Progenitor cell of endocrine pancreas (in vitro differentiated cells): ENCODE measurements around the gene GPD1L. TPM values are rescaled to one million over a fixed set of nuclear protein-coding genes. Genes with fewer than 3 reads are reported as not detected.

Experiments used
- DNase-seq: peaks from one replicate; pipeline ENCODE4 v3.0.0; 2021; ENCODE audit warnings: low spot score; ENCODE audit not compliant: unreplicated experiment
- H3K27ac Mint-ChIP-seq: 2 replicates; pipeline ENCODE4 v1.8.0; 2021; ENCODE audit warnings: mild to moderate bottlenecking, moderate library complexity, mixed read lengths
- H3K27me3 Mint-ChIP-seq: 2 replicates; pipeline ENCODE4 v1.8.0; 2021; ENCODE audit warnings: mixed read lengths
- H3K36me3 Mint-ChIP-seq: 2 replicates; pipeline ENCODE4 v1.8.0; 2022; ENCODE audit warnings: mixed read lengths; ENCODE audit not compliant: insufficient read depth
- H3K4me1 Mint-ChIP-seq: 2 replicates; pipeline ENCODE4 v1.8.0; 2021; ENCODE audit warnings: low read depth, mixed read lengths
- H3K4me3 Mint-ChIP-seq: 2 replicates; pipeline ENCODE4 v1.8.0; 2021; ENCODE audit warnings: low read depth, mild to moderate bottlenecking, moderate library complexity, mixed read lengths
- H3K9me3 Mint-ChIP-seq: 2 replicates; pipeline ENCODE4 v1.8.0; 2021; ENCODE audit warnings: low read depth, mixed read lengths
- CTCF ChIP-seq: fragments of 200-600 bp; sonication (generic); IDR thresholded peaks from one replicate; pipeline ENCODE4 v1.5.0; 2021; ENCODE audit warnings: antibody characterized with exemption, mild to moderate bottlenecking; ENCODE audit not compliant: unreplicated experiment
- total RNA-seq: library from RNA; stranded (reverse); gene quantifications from 2 replicates; pipeline ENCODE4 v1.2.1, GENCODE V29; 2021

The GPD1L gene
- total RNA-seq, 1 donor from 2014 or later, result 13.8 TPM

DNA sequence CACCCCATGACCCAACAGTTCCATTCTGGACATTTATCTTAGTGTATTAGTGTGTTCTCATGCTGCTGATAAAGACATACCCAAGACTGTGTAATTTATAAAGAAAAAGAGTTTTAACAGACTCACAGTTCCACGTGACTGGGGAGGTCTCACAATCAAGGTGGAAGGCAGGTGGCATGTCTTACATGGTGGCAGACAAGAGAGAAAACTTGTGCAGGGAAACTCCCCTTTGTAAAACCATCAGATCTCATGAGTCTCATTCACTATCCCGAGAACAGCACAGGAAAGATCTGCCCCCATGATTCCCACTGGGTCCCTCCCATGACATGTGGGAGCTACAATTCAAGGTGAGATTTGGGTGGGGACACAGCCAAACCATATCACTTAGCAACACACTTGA is 21.6 kb upstream of the GPD1L start:
- no peak for DNase-seq
- Mint-ChIP-seq H3K4me3 (no peak overlapping the region), H3K36me3 (peaks cover 3% of the 10 kb centered on the region), H3K27me3 (no peaks in the 10 kb centered on the region), H3K9me3 (peaks cover 15% of the 10 kb centered on the region), H3K4me1 (peaks cover 27% of the 10 kb centered on the region), H3K27ac (no peak overlapping the region)
- no peak for TF ChIP-seq CTCF

GRCh38 chr3:32086464-32086863 is 20.0 kb upstream of the GPD1L start:
- Mint-ChIP-seq H3K9me3 (peaks cover 11% of the 10 kb centered on the region), H3K27me3 (no peaks in the 10 kb centered on the region), H3K4me1 (peaks cover 22% of the 10 kb centered on the region), H3K36me3 (peaks cover 1% of the 10 kb centered on the region), H3K4me3 (no peak overlapping the region), H3K27ac (no peak overlapping the region)
- TF ChIP-seq CTCF, result no peak
- no peak for DNase-seq

GRCh38 chr3:32089476-32089875 is 16.9 kb upstream of the GPD1L start:
- no peak for DNase-seq
- Mint-ChIP-seq H3K27ac (no peak overlapping the region), H3K4me3 (no peak overlapping the region), H3K4me1 (no peaks in the 10 kb centered on the region), H3K9me3 (peaks cover 12% of the 10 kb centered on the region), H3K36me3 (no peaks in the 10 kb centered on the region), H3K27me3 (peaks cover 3% of the 10 kb centered on the region)
- no peak for TF ChIP-seq CTCF

DNA sequence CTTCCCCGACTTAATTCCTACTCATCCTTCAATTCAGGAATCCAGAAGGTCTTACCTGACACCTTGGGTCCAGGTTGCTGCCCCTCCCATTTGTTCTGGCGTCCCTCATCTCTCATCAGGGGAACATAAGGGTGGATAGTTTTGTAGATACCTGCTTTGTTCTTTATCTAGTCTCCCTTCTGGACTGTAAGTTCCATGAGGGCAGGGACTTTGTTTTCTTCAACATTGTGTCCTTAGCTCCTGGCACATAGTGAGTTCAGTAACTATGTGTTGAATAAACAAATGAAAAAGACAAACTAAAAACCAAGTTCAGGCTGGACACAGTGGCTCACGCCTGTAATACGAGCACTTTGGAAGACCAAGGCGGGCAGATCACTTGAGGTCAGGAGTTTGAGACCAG is 13.2 kb upstream of the GPD1L start:
- DNase-seq, result no peak
- peaks cover 2% of the 10 kb centered on the region for H3K4me1 Mint-ChIP-seq
- no peak overlapping the region for H3K27ac Mint-ChIP-seq

DNA sequence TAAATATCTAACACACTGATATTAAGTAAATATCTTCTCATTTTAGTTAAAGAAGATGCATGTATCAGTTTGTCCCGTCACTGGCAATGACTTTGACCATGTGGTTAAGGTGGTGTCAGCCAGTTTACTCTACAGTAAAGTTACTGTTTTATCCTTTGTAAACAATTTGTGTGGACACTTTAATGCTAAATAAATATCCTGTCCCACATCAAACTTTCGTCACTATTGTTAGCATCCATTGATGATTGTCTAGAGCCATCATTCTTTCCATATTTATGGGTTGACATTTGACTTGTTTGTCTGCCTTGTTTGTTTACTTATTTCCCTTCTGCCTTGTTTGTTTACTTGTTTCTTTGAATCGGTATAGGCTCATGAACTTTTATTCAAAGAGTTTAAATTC is 11.0 kb upstream of the GPD1L start:
- Mint-ChIP-seq H3K9me3 (peaks cover 6% of the 10 kb centered on the region), H3K4me3 (no peak overlapping the region), H3K4me1 (peaks cover 2% of the 10 kb centered on the region), H3K36me3 (no peaks in the 10 kb centered on the region), H3K27ac (no peak overlapping the region), H3K27me3 (peaks cover 3% of the 10 kb centered on the region)
- no peak for DNase-seq
- no peak for TF ChIP-seq CTCF

More for the DNA sequence above, 13.2 kb upstream of the GPD1L start:
- peaks cover 8% of the 10 kb centered on the region for H3K9me3 Mint-ChIP-seq
- no peaks in the 10 kb centered on the region for H3K36me3 Mint-ChIP-seq
- H3K27me3 Mint-ChIP-seq, result peaks cover 3% of the 10 kb centered on the region
- TF ChIP-seq CTCF, result no peak
- H3K4me3 Mint-ChIP-seq, result no peak overlapping the region
